Ovary (tissue), 3 donors: Measurements from ENCODE around the gene FGD2.

Experiments
- POLR2A ChIP-seq: fragments of 450-650 bp; IDR thresholded peaks from one replicate; pipeline ENCODE4 v1.6.1; 2017; ENCODE audit warnings: antibody characterized with exemption, mild to moderate bottlenecking, moderate library complexity
- TF ChIP-seq, protein P1 (sequence below), 3 donors: fragments of 450-650 bp in 2 of 3; fragments of 200-600 bp in 1 of 3; IDR thresholded peaks; one replicate each; pipeline versions ENCODE4 v1.5.1 to v1.8.0; 2016 to 2022; ENCODE audit warnings: antibody characterized with exemption in 3 of 3, mild to moderate bottlenecking in 1 of 3
- donor health status: DM: no; HTN: no; CAD: no.

DNA sequence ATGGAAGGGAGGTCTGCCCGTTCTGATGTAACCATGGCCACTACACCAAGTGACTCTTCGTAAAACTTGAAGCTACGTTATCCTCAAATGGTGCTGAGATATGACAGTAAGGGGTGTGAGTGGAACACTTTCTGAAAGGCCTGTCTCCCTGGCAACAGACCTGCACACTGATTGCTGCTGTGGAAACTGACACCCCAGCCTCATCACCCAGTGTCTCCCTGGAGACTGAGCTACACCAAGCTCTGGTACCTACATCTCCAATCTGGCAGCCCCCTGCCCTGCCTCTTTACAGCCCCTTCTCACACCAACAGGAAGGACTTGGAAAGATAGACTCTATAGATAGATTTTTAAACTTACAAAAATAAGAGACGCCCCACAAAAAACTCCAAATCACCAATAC, 37.7 kb upstream of the FGD2 start:
- TF ChIP-seq, protein P1, sequence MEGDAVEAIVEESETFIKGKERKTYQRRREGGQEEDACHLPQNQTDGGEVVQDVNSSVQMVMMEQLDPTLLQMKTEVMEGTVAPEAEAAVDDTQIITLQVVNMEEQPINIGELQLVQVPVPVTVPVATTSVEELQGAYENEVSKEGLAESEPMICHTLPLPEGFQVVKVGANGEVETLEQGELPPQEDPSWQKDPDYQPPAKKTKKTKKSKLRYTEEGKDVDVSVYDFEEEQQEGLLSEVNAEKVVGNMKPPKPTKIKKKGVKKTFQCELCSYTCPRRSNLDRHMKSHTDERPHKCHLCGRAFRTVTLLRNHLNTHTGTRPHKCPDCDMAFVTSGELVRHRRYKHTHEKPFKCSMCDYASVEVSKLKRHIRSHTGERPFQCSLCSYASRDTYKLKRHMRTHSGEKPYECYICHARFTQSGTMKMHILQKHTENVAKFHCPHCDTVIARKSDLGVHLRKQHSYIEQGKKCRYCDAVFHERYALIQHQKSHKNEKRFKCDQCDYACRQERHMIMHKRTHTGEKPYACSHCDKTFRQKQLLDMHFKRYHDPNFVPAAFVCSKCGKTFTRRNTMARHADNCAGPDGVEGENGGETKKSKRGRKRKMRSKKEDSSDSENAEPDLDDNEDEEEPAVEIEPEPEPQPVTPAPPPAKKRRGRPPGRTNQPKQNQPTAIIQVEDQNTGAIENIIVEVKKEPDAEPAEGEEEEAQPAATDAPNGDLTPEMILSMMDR (IDR thresholded peaks at IDR 0.05), result no peak
- no peak for TF ChIP-seq POLR2A
